Measurements from ENCODE around the gene DEGS1.

The DEGS1 gene

DNA sequence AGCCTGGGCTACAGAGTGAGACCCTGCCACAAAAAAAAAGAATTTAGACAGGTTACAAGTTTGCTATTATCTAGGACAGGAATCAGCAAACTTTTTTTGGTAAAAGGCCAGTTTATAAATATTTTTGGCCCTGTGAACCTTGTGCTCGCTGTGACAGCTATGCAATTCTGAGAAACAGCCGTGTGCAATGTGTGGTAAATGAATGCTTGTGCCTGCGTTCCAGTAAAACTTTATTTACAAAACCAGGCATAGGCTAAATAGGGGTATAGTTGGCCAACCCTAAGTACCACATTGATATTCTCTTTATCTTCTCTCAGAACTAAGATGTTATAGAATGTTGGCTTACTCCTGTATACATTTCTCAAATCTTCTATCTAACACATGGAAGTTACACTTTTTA lies 44.8 kb upstream of the DEGS1 start:
- Histone ChIP-seq H3K4me3 (ENCODE audit: low read length) (no peak overlapping the region), H3K79me2 (ENCODE audit: control insufficient read depth, low read length) (no peaks in the 10 kb centered on the region), H3K9me2 (replicated peaks; ENCODE audit: control insufficient read depth, low read length) (no peaks in the 10 kb centered on the region), H3K4me1 (ENCODE audit: control insufficient read depth, low read length) (no peaks in the 10 kb centered on the region), H3K4me2 (ENCODE audit: low read length) (no peak overlapping the region), H3F3A (ENCODE audit: control insufficient read depth, insufficient read depth) (peaks cover 4% of the 10 kb centered on the region; the same call in 1 of the 2 replicates), H4K20me1 (ENCODE audit: control insufficient read depth, insufficient read depth, low read depth, low read length) (no peaks in the 10 kb centered on the region), H3K27ac (ENCODE audit: low read depth, low read length) (no peak overlapping the region), H3K9me3 (ENCODE audit: control insufficient read depth, insufficient read depth, low read length) (no peaks in the 10 kb centered on the region), H3K36me3 (ENCODE audit: control insufficient read depth, low read length) (peaks cover 47% of the 10 kb centered on the region), H3K27me3 (ENCODE audit: control insufficient read depth, low read length) (no peaks in the 10 kb centered on the region)
- TF ChIP-seq, protein P1, sequence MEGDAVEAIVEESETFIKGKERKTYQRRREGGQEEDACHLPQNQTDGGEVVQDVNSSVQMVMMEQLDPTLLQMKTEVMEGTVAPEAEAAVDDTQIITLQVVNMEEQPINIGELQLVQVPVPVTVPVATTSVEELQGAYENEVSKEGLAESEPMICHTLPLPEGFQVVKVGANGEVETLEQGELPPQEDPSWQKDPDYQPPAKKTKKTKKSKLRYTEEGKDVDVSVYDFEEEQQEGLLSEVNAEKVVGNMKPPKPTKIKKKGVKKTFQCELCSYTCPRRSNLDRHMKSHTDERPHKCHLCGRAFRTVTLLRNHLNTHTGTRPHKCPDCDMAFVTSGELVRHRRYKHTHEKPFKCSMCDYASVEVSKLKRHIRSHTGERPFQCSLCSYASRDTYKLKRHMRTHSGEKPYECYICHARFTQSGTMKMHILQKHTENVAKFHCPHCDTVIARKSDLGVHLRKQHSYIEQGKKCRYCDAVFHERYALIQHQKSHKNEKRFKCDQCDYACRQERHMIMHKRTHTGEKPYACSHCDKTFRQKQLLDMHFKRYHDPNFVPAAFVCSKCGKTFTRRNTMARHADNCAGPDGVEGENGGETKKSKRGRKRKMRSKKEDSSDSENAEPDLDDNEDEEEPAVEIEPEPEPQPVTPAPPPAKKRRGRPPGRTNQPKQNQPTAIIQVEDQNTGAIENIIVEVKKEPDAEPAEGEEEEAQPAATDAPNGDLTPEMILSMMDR (IDR thresholded peaks at IDR 0.05; ENCODE audit: low read depth, low read length, poor library complexity, severe bottlenecking): no peak
- TF ChIP-seq EZH2phosphoT487 (IDR thresholded peaks at IDR 0.05; ENCODE audit: borderline replicate concordance, low read length): no peak

GRCh38 chr1:224141693-224142092 lies 41.3 kb upstream of the DEGS1 start:
- Histone ChIP-seq H3K9me2 (replicated peaks; ENCODE audit: control insufficient read depth, low read length) (no peaks in the 10 kb centered on the region), H3K4me2 (ENCODE audit: low read length) (no peak overlapping the region), H4K20me1 (ENCODE audit: control insufficient read depth, insufficient read depth, low read depth, low read length) (no peaks in the 10 kb centered on the region), H3K79me2 (ENCODE audit: control insufficient read depth, low read length) (no peaks in the 10 kb centered on the region), H3K4me1 (ENCODE audit: control insufficient read depth, low read length) (peaks cover 21% of the 10 kb centered on the region), H3K4me3 (ENCODE audit: low read length) (no peak overlapping the region), H3K27me3 (ENCODE audit: control insufficient read depth, low read length) (no peaks in the 10 kb centered on the region), H3K9me3 (ENCODE audit: control insufficient read depth, insufficient read depth, low read length) (no peaks in the 10 kb centered on the region), H3K27ac (ENCODE audit: low read depth, low read length) (no peak overlapping the region), H3K36me3 (ENCODE audit: control insufficient read depth, low read length) (peaks cover 29% of the 10 kb centered on the region), H3F3A (ENCODE audit: control insufficient read depth, insufficient read depth) (peaks cover 4% of the 10 kb centered on the region; the same call in 1 of the 2 replicates)
- TF ChIP-seq, protein P1 (IDR thresholded peaks at IDR 0.05; ENCODE audit: low read depth, low read length, poor library complexity, severe bottlenecking): no peak

DNA sequence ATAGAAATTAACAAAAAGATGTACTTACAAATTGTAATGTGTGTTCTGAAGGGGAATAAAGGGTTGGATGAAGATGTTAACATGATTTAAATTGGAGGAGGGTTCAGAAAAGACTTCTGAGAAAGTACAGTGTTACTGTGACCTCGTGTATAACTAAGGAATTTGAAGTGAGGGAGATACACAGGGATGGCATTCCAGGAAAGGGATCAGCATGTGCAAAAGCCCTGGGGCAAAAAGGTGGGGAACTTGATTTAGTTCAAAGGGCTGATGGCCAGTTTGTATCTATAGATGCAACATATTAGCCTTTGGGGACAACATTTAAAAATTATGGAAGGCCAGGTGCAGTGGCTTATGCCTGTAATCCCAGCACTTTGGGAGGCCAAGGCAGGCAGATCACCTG lies 33.3 kb upstream of the DEGS1 start:
- no peaks in the 10 kb centered on the region for H3K27me3 ChIP-seq (ENCODE audit: control insufficient read depth, low read length)
- H4K20me1 ChIP-seq (ENCODE audit: control insufficient read depth, insufficient read depth, low read depth, low read length): no peaks in the 10 kb centered on the region
- no peak for TF ChIP-seq EZH2phosphoT487 (IDR thresholded peaks at IDR 0.05; ENCODE audit: borderline replicate concordance, low read length)
- TF ChIP-seq, protein P1 (IDR thresholded peaks at IDR 0.05; ENCODE audit: low read depth, low read length, poor library complexity, severe bottlenecking): no peak
- no peak overlapping the region for H3K4me3 ChIP-seq (ENCODE audit: low read length)
- peaks cover 4% of the 10 kb centered on the region; the same call in 1 of the 2 replicates for H3F3A ChIP-seq (ENCODE audit: control insufficient read depth, insufficient read depth)
- no peaks in the 10 kb centered on the region for H3K79me2 ChIP-seq (ENCODE audit: control insufficient read depth, low read length)
- peaks cover 23% of the 10 kb centered on the region for H3K4me1 ChIP-seq (ENCODE audit: control insufficient read depth, low read length)
- no peak overlapping the region for H3K4me2 ChIP-seq (ENCODE audit: low read length)
- no peaks in the 10 kb centered on the region for H3K9me3 ChIP-seq (ENCODE audit: control insufficient read depth, insufficient read depth, low read length)
- peaks cover 15% of the 10 kb centered on the region for H3K36me3 ChIP-seq (ENCODE audit: control insufficient read depth, low read length)
- no peaks in the 10 kb centered on the region for H3K9me2 ChIP-seq (replicated peaks; ENCODE audit: control insufficient read depth, low read length)
- H3K27ac ChIP-seq (ENCODE audit: low read depth, low read length): no peak overlapping the region
